BLaER1 treated with 17β-estradiol and CSF1 and Interleukin-3, amounts not matched to agents 10 nM and 100 nM (cell line): Measurements from ENCODE around the gene AMOTL1.

Source experiments
- H3K27ac ChIP-seq, 11 experiments: shearing (Covaris generic); formaldehyde crosslinking; 2 replicates each; pipeline ENCODE4 v1.8.1; 2022
- H3K27me3 ChIP-seq, 11 experiments: shearing (Covaris generic); formaldehyde crosslinking; 2 replicates each; pipeline ENCODE4 v1.8.1; 2022
- H3K36me3 ChIP-seq, 11 experiments: shearing (Covaris generic); formaldehyde crosslinking; 2 replicates each; pipeline ENCODE4 v1.8.1; 2022
- H3K4me1 ChIP-seq, 10 experiments: shearing (Covaris generic); formaldehyde crosslinking; 2 replicates each; pipeline ENCODE4 v1.8.1; 2022
- H3K4me2 ChIP-seq, 11 experiments: shearing (Covaris generic); formaldehyde crosslinking; 2 replicates each; pipeline ENCODE4 v1.8.1; 2022
- H3K4me3 ChIP-seq, 10 experiments: shearing (Covaris generic); formaldehyde crosslinking; 2 replicates each; pipeline ENCODE4 v1.8.1; 2022
- H3K9ac ChIP-seq, 11 experiments: shearing (Covaris generic); formaldehyde crosslinking; 2 replicates each; pipeline ENCODE4 v1.8.1; 2022
- H3K9me3 ChIP-seq, 11 experiments: shearing (Covaris generic); formaldehyde crosslinking; replicated peaks in 1 of 11; 2 replicates each; pipeline ENCODE4 v1.8.1; 2022
- H4K20me1 ChIP-seq, 11 experiments: shearing (Covaris generic); formaldehyde crosslinking; 2 replicates each; pipeline ENCODE4 v1.8.1; 2022
- Cebpa-rat ChIP-seq, 11 experiments: shearing (Covaris generic); IDR thresholded peaks; 2 replicates each; pipeline ENCODE4 v1.8.1; 2022

AMOTL1 gene

DNA sequence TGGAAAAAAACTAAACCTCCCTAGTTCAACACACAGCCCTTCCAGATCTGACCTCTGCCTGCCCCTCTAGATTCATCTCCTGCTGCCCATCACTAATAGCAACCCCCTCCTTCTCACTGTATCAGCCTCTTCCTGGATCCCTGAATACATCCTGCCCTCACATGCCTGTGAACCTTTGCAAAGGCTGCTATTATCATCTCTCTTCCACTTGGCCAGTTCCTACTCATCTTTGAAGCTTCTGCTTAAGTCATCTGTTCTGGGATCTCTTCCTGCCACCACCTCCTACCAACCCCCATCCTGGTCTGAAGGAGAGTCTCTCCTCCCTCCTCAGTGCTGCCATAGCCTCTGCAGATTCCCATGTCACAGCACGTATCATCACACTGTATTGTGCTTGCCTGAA, 38.0 kb upstream of the AMOTL1 start:
- Histone ChIP-seq H3K4me3 (no peak overlapping the region), H3K9ac (no peak overlapping the region), H3K4me2 (peak overlapping the region in 1 of 11 experiments; percentile 1; a peak in 1 of 22 replicates), H3K27me3 (no peaks in the 10 kb centered on the region), H3K27ac (no peak overlapping the region), H3K36me3 (no peaks in the 10 kb centered on the region), H4K20me1 (no peaks in the 10 kb centered on the region), H3K9me3 (no peaks in the 10 kb centered on the region), H3K4me1 (peaks cover 11 to 46% (median 25%) of the 10 kb centered on the region in 10 experiments)
- TF ChIP-seq Cebpa-rat (IDR thresholded peaks at IDR 0.05), result no peak

DNA sequence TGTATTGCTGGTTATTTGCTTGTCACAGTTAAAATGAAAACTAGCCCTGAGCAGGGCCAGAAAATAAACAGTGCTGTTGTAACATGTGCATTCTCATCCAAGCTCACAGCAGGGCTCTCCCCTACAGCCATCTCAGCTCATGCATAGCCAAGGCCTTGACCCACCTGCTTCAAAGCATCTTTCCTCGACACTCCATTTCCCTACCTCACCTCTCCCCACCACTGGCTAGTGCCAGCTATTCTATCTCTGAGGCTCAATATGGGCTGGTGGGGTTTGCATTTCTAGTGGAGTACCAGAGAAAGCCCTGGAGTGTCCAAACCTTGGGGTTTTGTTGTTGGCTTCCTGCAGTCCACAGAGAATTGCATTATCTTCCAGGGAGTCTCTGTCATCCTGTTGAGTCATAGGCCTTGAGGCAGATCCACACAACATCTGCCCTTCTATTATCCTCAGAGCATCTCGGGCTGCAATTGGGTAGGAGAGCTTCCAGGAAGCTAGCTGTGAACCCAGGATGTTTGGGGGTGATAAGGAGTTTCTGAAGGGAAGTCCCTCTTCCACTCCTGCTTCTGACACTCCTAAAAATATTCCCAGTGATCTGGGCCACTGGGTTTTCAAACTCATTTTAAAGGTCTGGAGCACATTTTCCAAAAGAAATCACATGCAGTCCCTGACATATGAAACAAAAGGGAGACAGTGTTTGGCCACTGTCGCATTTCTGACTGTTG, 36.1 kb upstream of the AMOTL1 start:
- Histone ChIP-seq H3K4me3 (no peak overlapping the region), H3K4me2 (peak overlapping the region in 7 of 11 experiments; percentile 37 to 63 (median 48); a peak in 14 of 22 replicates), H3K27me3 (no peaks in the 10 kb centered on the region), H4K20me1 (no peaks in the 10 kb centered on the region), H3K9ac (no peak overlapping the region), H3K4me1 (peaks cover 12 to 33% (median 26%) of the 10 kb centered on the region in 10 experiments), H3K9me3 (no peaks in the 10 kb centered on the region), H3K27ac (no peak overlapping the region; a peak in 1 of 22 replicates), H3K36me3 (no peaks in the 10 kb centered on the region)
- TF ChIP-seq Cebpa-rat (IDR thresholded peaks at IDR 0.05), result no peak

DNA sequence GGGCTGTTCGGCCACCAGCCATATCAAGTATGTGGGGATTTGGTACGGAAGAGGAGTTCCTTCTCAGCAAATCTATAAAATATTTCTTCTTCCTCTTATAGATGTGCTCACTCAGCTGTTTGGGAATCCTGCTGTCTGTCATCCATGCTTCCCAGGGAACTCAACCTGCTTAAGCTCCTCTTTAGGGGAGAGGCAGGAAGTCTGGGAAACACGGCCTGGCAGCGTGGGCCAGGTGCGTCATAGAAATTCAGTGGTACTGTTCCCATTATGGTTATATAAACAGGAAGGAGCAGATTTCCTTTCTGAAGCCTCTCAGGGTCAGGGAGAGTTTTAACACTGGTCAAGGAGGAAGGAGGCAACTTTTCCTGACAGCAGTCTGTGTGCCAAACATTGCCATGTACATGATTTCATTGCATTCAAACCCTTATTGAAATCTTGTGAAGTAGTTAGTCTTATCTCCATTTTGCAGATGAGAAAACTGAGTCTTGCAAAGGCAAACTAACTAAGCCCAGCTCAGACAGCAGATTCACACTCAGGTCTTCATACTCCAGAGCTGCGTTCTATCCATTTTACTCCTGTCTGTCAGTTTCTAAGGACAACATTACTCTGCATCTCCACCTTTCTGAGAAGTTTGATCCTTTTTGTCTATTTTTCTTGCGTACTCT, 35.4 kb upstream of the AMOTL1 start:
- H3K9me3 ChIP-seq, result no peaks in the 10 kb centered on the region
- TF ChIP-seq Cebpa-rat (IDR thresholded peaks at IDR 0.05), result no peak
- peak overlapping the region in 7 of 11 experiments; percentile 37 to 63 (median 48); a peak in 12 of 22 replicates for H3K4me2 ChIP-seq
- H3K9ac ChIP-seq, result no peak overlapping the region
- H4K20me1 ChIP-seq, result no peaks in the 10 kb centered on the region
- H3K36me3 ChIP-seq, result no peaks in the 10 kb centered on the region
- H3K4me3 ChIP-seq, result no peak overlapping the region
- no peak overlapping the region; a peak in 1 of 22 replicates for H3K27ac ChIP-seq
- H3K27me3 ChIP-seq, result 0 out of 22 replicates have a peak, but pooled peaks cover 0 to under 1% (median 0%) of the 10 kb centered on the region in 11 experiments
- peaks cover 12 to 33% (median 26%) of the 10 kb centered on the region in 10 experiments for H3K4me1 ChIP-seq

DNA sequence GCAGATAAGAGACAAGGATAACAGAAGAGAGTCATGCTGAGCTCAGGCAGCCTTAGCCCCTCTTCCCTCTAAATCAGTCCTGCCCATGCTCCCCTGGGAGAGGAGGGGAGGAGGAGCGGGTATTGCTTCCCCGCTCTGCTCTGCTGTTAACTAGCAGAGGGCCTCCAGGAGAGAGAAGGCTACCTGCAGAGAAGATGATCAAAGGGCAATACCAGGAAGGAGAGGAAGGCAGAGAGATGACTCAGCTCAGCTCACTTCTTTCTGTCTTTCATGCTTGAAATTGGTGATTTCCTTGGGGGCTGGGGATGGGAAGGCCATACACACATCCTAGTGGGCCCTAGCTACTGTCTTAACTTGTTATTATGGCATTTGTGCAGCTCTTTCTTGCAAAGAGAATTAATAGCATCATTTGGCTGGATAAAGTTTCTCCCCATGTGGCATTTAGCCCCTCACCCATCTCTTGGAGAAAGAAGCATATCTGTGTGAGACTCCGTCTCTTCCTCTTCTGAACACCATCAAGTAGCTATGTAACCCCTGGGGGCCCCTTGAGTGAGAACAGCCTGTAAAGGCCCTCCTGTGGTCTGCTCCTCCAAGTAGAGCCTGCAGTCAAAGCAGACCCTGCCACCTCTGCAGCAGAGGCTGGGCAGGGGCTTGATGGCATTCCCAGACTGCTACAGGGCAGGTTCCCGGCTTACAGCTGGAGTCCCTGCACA, 33.4 kb upstream of the AMOTL1 start:
- Histone ChIP-seq H3K4me2 (peak overlapping the region; percentile 30 to 72 (median 60)), H3K4me1 (peaks cover 12 to 33% (median 26%) of the 10 kb centered on the region in 10 experiments), H3K27me3 (peaks cover 12 to 20% (median 16%) of the 10 kb centered on the region in 11 experiments), H3K9ac (no peak overlapping the region; a peak in 2 of 22 replicates), H3K9me3 (no peaks in the 10 kb centered on the region), H4K20me1 (peaks cover 0 to 4% (median 0%) of the 10 kb centered on the region in 11 experiments; a peak in 1 of 22 replicates), H3K4me3 (no peak overlapping the region), H3K27ac (no peak overlapping the region), H3K36me3 (no peaks in the 10 kb centered on the region)
- TF ChIP-seq Cebpa-rat (IDR thresholded peaks at IDR 0.05), result no peak

DNA sequence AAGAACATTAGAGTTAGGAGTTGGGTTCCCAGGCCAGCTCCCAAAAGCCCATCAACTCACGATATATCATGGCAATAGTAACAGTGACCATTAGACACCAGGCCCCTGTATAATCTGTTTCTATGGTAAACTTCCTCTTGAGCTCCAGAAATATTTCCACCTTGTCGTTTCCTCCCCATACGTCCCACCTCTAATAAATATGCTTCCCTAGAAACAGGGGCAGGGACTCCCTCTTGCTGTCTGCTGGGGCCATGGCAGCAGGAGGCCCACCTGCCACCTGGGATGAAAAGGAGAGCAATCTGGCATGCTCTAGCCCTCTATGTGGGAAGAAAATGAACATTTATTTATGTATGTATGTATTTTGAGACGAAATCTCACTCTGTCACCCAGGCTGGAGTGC, 32.2 kb upstream of the AMOTL1 start:
- Histone ChIP-seq H3K36me3 (no peaks in the 10 kb centered on the region), H3K9ac (no peak overlapping the region), H3K4me3 (no peak overlapping the region), H3K27me3 (peaks cover 24 to 32% (median 27%) of the 10 kb centered on the region in 11 experiments), H3K4me2 (no peak overlapping the region), H3K9me3 (no peaks in the 10 kb centered on the region), H3K27ac (no peak overlapping the region), H3K4me1 (peaks cover 23 to 43% (median 32%) of the 10 kb centered on the region in 10 experiments), H4K20me1 (peaks cover 0 to 4% (median 0%) of the 10 kb centered on the region in 11 experiments; a peak in 1 of 22 replicates)
- TF ChIP-seq Cebpa-rat (IDR thresholded peaks at IDR 0.05), result no peak

DNA sequence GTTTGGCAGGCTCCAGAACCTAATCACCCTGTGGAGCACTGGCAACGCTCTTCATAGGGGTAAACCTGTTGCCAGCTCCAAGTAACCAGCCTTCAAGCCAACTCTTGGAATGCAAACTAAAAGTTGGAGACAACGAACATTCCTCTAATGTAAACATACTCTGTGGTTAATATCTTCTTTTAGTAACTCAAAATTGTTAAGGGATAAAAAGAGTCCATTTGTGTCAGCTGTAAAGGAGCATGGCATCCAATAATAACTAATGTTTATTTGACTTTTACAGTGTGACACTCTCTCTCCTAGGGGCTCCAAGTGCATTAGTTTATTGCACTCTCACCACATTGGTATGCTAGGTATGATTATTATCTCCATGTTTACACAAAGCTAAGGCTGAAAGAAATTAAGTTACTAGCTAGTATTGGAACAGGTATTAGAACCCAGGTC, 31.0 kb upstream of the AMOTL1 start:
- no peak overlapping the region for H3K4me2 ChIP-seq

DNA sequence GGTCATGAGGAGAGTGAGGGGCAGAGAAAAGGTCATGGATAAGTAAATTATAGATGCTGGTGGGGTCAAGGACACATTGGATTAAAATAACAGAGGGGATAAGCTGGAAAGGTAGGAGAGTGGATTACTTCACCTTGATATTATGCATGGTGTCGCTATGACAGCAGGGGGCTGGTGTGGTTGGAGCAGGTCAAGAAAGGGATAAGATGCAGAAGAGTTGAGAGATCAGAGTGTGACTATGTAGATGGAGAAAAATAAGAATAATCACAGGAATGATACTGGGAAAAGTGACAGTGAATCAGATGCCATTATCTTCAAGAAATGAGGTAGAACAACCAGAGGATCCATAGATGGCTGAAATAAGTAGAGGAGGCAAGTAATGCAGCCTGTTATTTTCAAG, 29.4 kb upstream of the AMOTL1 start:
- peaks cover 15 to 37% (median 30%) of the 10 kb centered on the region in 10 experiments for H3K4me1 ChIP-seq
- H3K9me3 ChIP-seq, result no peaks in the 10 kb centered on the region
- no peak overlapping the region for H3K9ac ChIP-seq
- no peak overlapping the region for H3K4me3 ChIP-seq
- TF ChIP-seq Cebpa-rat (IDR thresholded peaks at IDR 0.05), result no peak
- peaks cover 0 to 4% (median 0%) of the 10 kb centered on the region in 11 experiments; a peak in 1 of 22 replicates for H4K20me1 ChIP-seq
- H3K27ac ChIP-seq, result no peak overlapping the region
- H3K27me3 ChIP-seq, result peaks cover 39 to 55% (median 43%) of the 10 kb centered on the region in 11 experiments
- no peaks in the 10 kb centered on the region for H3K36me3 ChIP-seq
- H3K4me2 ChIP-seq, result no peak overlapping the region

More for the DNA sequence above, 31.0 kb upstream of the AMOTL1 start:
- H4K20me1 ChIP-seq, result peaks cover 0 to 4% (median 0%) of the 10 kb centered on the region in 11 experiments; a peak in 1 of 22 replicates
- no peak for TF ChIP-seq Cebpa-rat (IDR thresholded peaks at IDR 0.05)
- H3K9ac ChIP-seq, result no peak overlapping the region
- H3K36me3 ChIP-seq, result no peaks in the 10 kb centered on the region
- H3K4me3 ChIP-seq, result no peak overlapping the region
- peaks cover 28 to 47% (median 33%) of the 10 kb centered on the region in 10 experiments for H3K4me1 ChIP-seq
- H3K27ac ChIP-seq, result no peak overlapping the region
- H3K27me3 ChIP-seq, result peaks cover 36 to 45% (median 40%) of the 10 kb centered on the region in 11 experiments
- H3K9me3 ChIP-seq, result no peaks in the 10 kb centered on the region

DNA sequence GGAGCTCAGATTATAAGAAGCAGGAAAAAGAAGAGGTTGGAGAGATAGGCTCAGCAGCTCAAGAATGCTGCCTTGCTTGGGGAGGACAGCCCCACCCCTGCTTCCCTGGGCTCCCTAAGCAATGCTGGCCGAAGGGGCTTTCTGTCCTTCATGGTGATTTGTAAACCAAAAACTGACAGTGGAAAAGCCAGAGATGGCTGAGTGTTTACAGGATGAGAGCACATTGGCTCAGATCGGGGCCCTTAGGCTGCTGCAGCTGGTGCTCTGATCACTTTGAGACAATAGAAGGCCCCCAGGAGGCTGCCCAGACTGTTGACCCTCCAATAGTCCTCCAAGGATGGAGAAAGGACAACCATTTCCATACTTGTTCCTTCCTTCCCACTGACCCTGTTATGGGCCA, 28.8 kb upstream of the AMOTL1 start:
- no peak for TF ChIP-seq Cebpa-rat (IDR thresholded peaks at IDR 0.05)
- H3K27me3 ChIP-seq, result peaks cover 39 to 55% (median 43%) of the 10 kb centered on the region in 11 experiments

More for the DNA sequence above, 28.8 kb upstream of the AMOTL1 start:
- peaks cover 0 to 4% (median 0%) of the 10 kb centered on the region in 11 experiments; a peak in 1 of 22 replicates for H4K20me1 ChIP-seq
- no peak overlapping the region for H3K4me3 ChIP-seq
- H3K9me3 ChIP-seq, result no peaks in the 10 kb centered on the region
- no peak overlapping the region for H3K4me2 ChIP-seq
- no peak overlapping the region for H3K27ac ChIP-seq
- H3K4me1 ChIP-seq, result peaks cover 15 to 34% (median 27%) of the 10 kb centered on the region in 10 experiments
- no peak overlapping the region for H3K9ac ChIP-seq
- H3K36me3 ChIP-seq, result no peaks in the 10 kb centered on the region
